ENCODE results near the gene PAQR8.

DNA sequence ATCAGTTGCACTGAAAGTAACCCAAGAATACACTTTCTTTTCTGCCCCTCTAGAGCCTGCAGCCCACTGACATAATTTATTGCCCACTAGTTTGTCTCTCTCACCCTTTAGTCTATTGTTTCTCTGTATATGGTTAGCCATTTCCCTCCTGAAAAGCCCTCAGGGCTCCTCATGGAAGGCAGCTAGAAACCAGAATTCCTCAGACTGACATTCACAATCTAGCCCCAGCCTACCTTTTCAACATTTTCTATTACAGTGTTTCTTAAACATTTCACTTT lies 21.4 kb upstream of the PAQR8 start:
- TF ChIP-seq POLR2A (IDR thresholded peaks at IDR 0.05): no peak
- no peak for TF ChIP-seq POLR2AphosphoS5 (IDR thresholded peaks at IDR 0.05; ENCODE audit: insufficient read depth in 1 of 2, low read depth in 1 of 2)
